Uterus (tissue), 2 donors: ENCODE measurements around the gene NCAM1.

Experiments used
- CTCF ChIP-seq, 4 experiments: fragments of 200-600 bp in 2 of 4; fragments of 450-650 bp in 2 of 4; sonication (generic) in 2 of 4; IDR thresholded peaks; one replicate each; pipeline ENCODE4 v1.5.1; 2016 to 2019; ENCODE audit warnings: antibody characterized with exemption in 4 of 4, mild to moderate bottlenecking in 2 of 4, moderate library complexity in 1 of 4
- POLR2A ChIP-seq, 2 donors: fragments of 450-650 bp; IDR thresholded peaks; one replicate each; pipeline ENCODE4 v1.6.1; 2016; ENCODE audit warnings: antibody characterized with exemption in 2 of 2, mild to moderate bottlenecking in 1 of 2, moderate library complexity in 1 of 2

GRCh38 chr11:113241636-113242054, 280.4 kb downstream of the NCAM1 start:
- no peak for TF ChIP-seq CTCF (IDR thresholded peaks at IDR 0.05)
- no peak for TF ChIP-seq POLR2A (IDR thresholded peaks at IDR 0.05)
